B cell (primary cell): ENCODE measurements around the gene SLC25A4. TPM values are rescaled to one million over a fixed set of nuclear protein-coding genes. Genes with fewer than 3 reads are reported as not detected.

ENCODE experiments used
- ATAC-seq: fragments of 200-7000 bp; cut with Tn5 transposase; one replicate; pipeline ENCODE4 v1.10.0; 2021; ENCODE audit warnings: low read depth, mild to moderate bottlenecking, moderate number of reproducible peaks, moderate library complexity
- CTCF ChIA-PET: fragments of 350-600 bp; sonication (Branson Sonifier 250); formaldehyde crosslinking; loops from one replicate; lab custom pipeline; 2021; ENCODE audit warnings: antibody characterized with exemption, inconsistent platforms; lab: Charles Lee
- POLR2A ChIA-PET: fragments of 350-600 bp; sonication (Branson Sonifier 250); formaldehyde crosslinking; loops from one replicate; lab custom pipeline; 2021; ENCODE audit warnings: antibody characterized with exemption; lab: Charles Lee
- DNase-seq: peaks from one replicate; pipeline ENCODE4 v3.0.0; 2013
- H2AFZ ChIP-seq: 2 replicates; pipeline ENCODE4 v1.6.1; 2012; ENCODE audit warnings: mild to moderate bottlenecking, low read depth, low read length; ENCODE audit not compliant: insufficient read depth, poor library complexity, severe bottlenecking
- H3K27ac ChIP-seq, 2 donors: 1 replicate in 1 of 2; 2 replicates in 1 of 2; pipeline ENCODE4 v1.5.1; 2012 to 2013; ENCODE audit warnings: low read length in 2 of 2, mild to moderate bottlenecking in 2 of 2, moderate library complexity in 1 of 2
- H3K27me3 ChIP-seq, 4 experiments: fragments of 200-600 bp in 1 of 4; sonication (generic) in 1 of 4; replicated peaks in 1 of 4; 1 replicate in 2 of 4; 2 replicates in 2 of 4; pipeline versions ENCODE4 v1.6.1 to v1.7.0; 2013 to 2016; ENCODE audit warnings: low read length in 3 of 4, mild to moderate bottlenecking in 2 of 4, mixed read lengths in 1 of 4, moderate library complexity in 1 of 4; ENCODE audit not compliant: insufficient read depth in 4 of 4, control insufficient read depth in 3 of 4; ENCODE audit errors: control extremely low read depth in 1 of 4
- H3K36me3 ChIP-seq, 2 experiments: replicated peaks in 1 of 2; 1 replicate in 1 of 2; 2 replicates in 1 of 2; pipeline versions ENCODE4 v1.6.1 to v1.7.1; 2013; ENCODE audit warnings: low read length in 1 of 2; ENCODE audit not compliant: insufficient read depth in 2 of 2, control insufficient read depth in 1 of 2; ENCODE audit errors: control extremely low read depth in 1 of 2, extremely low read depth in 1 of 2
- H3K4me1 ChIP-seq, 2 donors: fragments of 200-600 bp in 1 of 2; sonication (generic) in 1 of 2; 1 replicate in 1 of 2; 2 replicates in 1 of 2; pipeline versions ENCODE4 v1.5.1 to v1.6.1; 2013 to 2017; ENCODE audit warnings: low read length in 2 of 2; ENCODE audit not compliant: control insufficient read depth in 2 of 2, insufficient read depth in 2 of 2
- H3K4me2 ChIP-seq: replicated peaks from 2 replicates; pipeline ENCODE3; 2012; ENCODE audit warnings: mild to moderate bottlenecking, low read depth, low read length; ENCODE audit not compliant: poor library complexity, severe bottlenecking
- H3K4me3 ChIP-seq, 5 experiments: fragments of 200-600 bp in 1 of 5; sonication (generic) in 1 of 5; 1 replicate in 3 of 5; 2 replicates in 2 of 5; pipeline versions ENCODE4 v1.5.1 to v1.7.0; 2011 to 2016; ENCODE audit warnings: low read length in 4 of 5, mild to moderate bottlenecking in 4 of 5, low read depth in 2 of 5, control low read depth in 1 of 5, moderate library complexity in 1 of 5; ENCODE audit not compliant: insufficient read depth in 1 of 5; ENCODE audit errors: control extremely low read depth in 1 of 5, extremely low read depth in 1 of 5
- H3K79me2 ChIP-seq: fragments of 200-600 bp; sonication (generic); one replicate; pipeline ENCODE4 v1.6.0; 2016; ENCODE audit warnings: low read length; ENCODE audit not compliant: control insufficient read depth, insufficient read depth
- H3K9ac ChIP-seq: fragments of 200-600 bp; sonication (generic); 2 replicates; pipeline ENCODE4 v1.6.1; 2017; ENCODE audit warnings: mild to moderate bottlenecking, low read length, moderate library complexity
- H3K9me3 ChIP-seq, 3 donors: one replicate each; pipeline versions ENCODE4 v1.6.1 to v1.7.1; 2013; ENCODE audit warnings: low read length in 2 of 3; ENCODE audit not compliant: control insufficient read depth in 2 of 3, insufficient read depth in 1 of 3; ENCODE audit errors: control extremely low read depth in 1 of 3
- H4K20me1 ChIP-seq: 2 replicates; pipeline ENCODE4 v1.6.0; 2012; ENCODE audit warnings: mild to moderate bottlenecking, low read length; ENCODE audit not compliant: insufficient read depth, control insufficient read depth, poor library complexity, severe bottlenecking
- H3K27ac Mint-ChIP-seq: one replicate; pipeline ENCODE4 v1.8.0; 2021; ENCODE audit warnings: mixed read lengths
- H3K27me3 Mint-ChIP-seq: one replicate; pipeline ENCODE4 v1.8.0; 2021; ENCODE audit warnings: mixed read lengths
- H3K4me1 Mint-ChIP-seq: one replicate; pipeline ENCODE4 v1.8.0; 2021; ENCODE audit warnings: mixed read lengths
- H3K4me3 Mint-ChIP-seq: one replicate; pipeline ENCODE4 v1.8.0; 2021; ENCODE audit warnings: mixed read lengths
- H3K9me3 Mint-ChIP-seq: one replicate; pipeline ENCODE4 v1.8.0; 2022; ENCODE audit warnings: mixed read lengths; ENCODE audit not compliant: insufficient read depth
- CTCF ChIP-seq: fragments of 200-600 bp; IDR thresholded peaks from one replicate; pipeline ENCODE4 v1.8.0; 2022; ENCODE audit warnings: antibody characterized with exemption, mild to moderate bottlenecking
- EZH2 ChIP-seq: IDR thresholded peaks from 2 replicates; pipeline ENCODE4 v1.6.1; 2012; ENCODE audit warnings: borderline replicate concordance, low read depth, mild to moderate bottlenecking, moderate library complexity, low read length; ENCODE audit not compliant: insufficient read depth, poor library complexity, severe bottlenecking
- WGBS: methylation state at CpG from one replicate; pipeline ENCODE4 v1.1.5; 2013; ENCODE audit warnings: missing lambda C conversion rate; ENCODE audit not compliant: insufficient coverage; 5-methylcytosine and 5-hydroxymethylcytosine counted together
- intact Hi-C: fragments of 100-400 bp; cut with micrococcal nuclease; formaldehyde crosslinking; loops from one replicate; pipeline ENCODE4 v1.10.0; 2022
- polyA plus RNA-seq: library from polyadenylated mRNA; depleted of rRNA; stranded (reverse); fragments of >200 nt; gene quantifications from 2 replicates; pipeline ENCODE4 v1.2.3, GENCODE V29; 2012
- total RNA-seq, 2 donors: library from RNA; stranded (reverse); fragments of 120-200 nt in 1 of 2; gene quantifications; 1 replicate in 1 of 2; 2 replicates in 1 of 2; pipeline versions ENCODE4 v1.2.3 to v1.2.4, GENCODE V29; 2013 to 2022

Gene SLC25A4
- total and polyA plus RNA-seq, 2 donors (not counting 1 experiment from before 2014, with no cell fraction given), result 7.3 to 11.7 TPM

GRCh38 chr4:185139736-185140135 is 3.3 kb upstream of the SLC25A4 start:
- ATAC-seq, result no peak
- no peak overlapping the region for H3K27ac Mint-ChIP-seq
- Histone ChIP-seq H3K27ac (no peak overlapping the region), H3K9me3 (no peaks in the 10 kb centered on the region), H3K4me1 (peaks cover 13% of the 10 kb centered on the region in 2 donors), H3K36me3 (no peaks in the 10 kb centered on the region), H4K20me1 (no peaks in the 10 kb centered on the region), H3K27me3 (peaks cover 0 to 4% (median 0%) of the 10 kb centered on the region in 4 experiments), H3K9ac (no peak overlapping the region), H3K4me2 (no peak overlapping the region), H3K4me3 (no peak overlapping the region), H3K79me2 (no peaks in the 10 kb centered on the region), H2AFZ (no peak overlapping the region)
- WGBS, result 85% methylated on average over 6 of the region's 6 CpGs
- TF ChIP-seq EZH2 (no peak), CTCF (no peak)
- H3K4me1 Mint-ChIP-seq, result peaks cover 15% of the 10 kb centered on the region
- H3K27me3 Mint-ChIP-seq, result peaks cover 15% of the 10 kb centered on the region
- no peak overlapping the region for H3K4me3 Mint-ChIP-seq
- no peak for DNase-seq
- CTCF ChIA-PET, result interaction anchor here (1.2 kb wide), 1 partner anchor 100 kb away, joined by 3 read pairs; no protein-coding TSS in a partner anchor
- POLR2A ChIA-PET, result no interaction called here
- no peaks in the 10 kb centered on the region for H3K9me3 Mint-ChIP-seq
- intact Hi-C loops, result loop anchor here (5.0 to 10.0 kb wide), 5 partner anchors 43 to 1637 kb away; partner anchors contain the start of genes ACSL1 and CENPU

GRCh38 chr4:185141777-185142176 is 1.3 kb upstream of the SLC25A4 start:
- no peaks in the 10 kb centered on the region for H3K9me3 ChIP-seq
- Mint-ChIP-seq H3K27ac (no peak overlapping the region), H3K9me3 (no peaks in the 10 kb centered on the region), H3K27me3 (peaks cover 12% of the 10 kb centered on the region), H3K4me1 (peaks cover 15% of the 10 kb centered on the region), H3K4me3 (peak overlapping the region; percentile 30)
- H3K27ac ChIP-seq, result no peak overlapping the region
- no peak overlapping the region for H3K4me2 ChIP-seq
- 94% methylated on average over 3 of the region's 6 CpGs for WGBS
- intact Hi-C loops, result loop anchor here (2.0 to 10.0 kb wide), 9 partner anchors 41 to 1639 kb away; partner anchors contain the start of genes ACSL1, CASP3, CCDC110 and CENPU
- TF ChIP-seq CTCF (no peak), EZH2 (no peak)
- H3K4me1 ChIP-seq, result peaks cover 13% of the 10 kb centered on the region in 2 donors
- H3K4me3 ChIP-seq, result no peak overlapping the region
- POLR2A ChIA-PET, result no interaction called here
- H3K27me3 ChIP-seq, result peaks cover 0 to 4% (median 0%) of the 10 kb centered on the region in 4 experiments
- H3K9ac ChIP-seq, result no peak overlapping the region
- H3K79me2 ChIP-seq, result no peaks in the 10 kb centered on the region
- H3K36me3 ChIP-seq, result peaks cover 0 to 5% of the 10 kb centered on the region in 2 experiments
- H2AFZ ChIP-seq, result peak overlapping the region; percentile 47
- no peak for ATAC-seq
- CTCF ChIA-PET, result interaction anchor here (0.7 to 2.3 kb wide), 6 partner anchors 9 to 396 kb away, joined by 3 to 12 read pairs (median 4); no protein-coding TSS in a partner anchor
- no peak for DNase-seq
- no peaks in the 10 kb centered on the region for H4K20me1 ChIP-seq
